ENCODE data around the gene SND1. TPM values are rescaled to one million over a fixed set of nuclear protein-coding genes. Genes with fewer than 3 reads are reported as not detected.

The SND1 gene
- total and polyA plus RNA-seq, 4 donors: 50.3 to 150 (median 105) TPM

- ATAC-seq (ENCODE audit: low FRiP score) (no peak), DNase-seq (no peak)
- Histone ChIP-seq H3K27ac (ENCODE audit: low read depth in 1 of 2, low read length in 2 of 2) (no peak overlapping the region), H3K4me3 (ENCODE audit: low read length in 2 of 2) (no peak overlapping the region), H3K27me3 (ENCODE audit: control insufficient read depth in 1 of 2, insufficient read depth in 2 of 2, low read length in 1 of 2) (no peaks in the 10 kb centered on the region), H3K9me3 (ENCODE audit: control insufficient read depth, low read length) (no peaks in the 10 kb centered on the region), H3K4me1 (ENCODE audit: control insufficient read depth in 1 of 2, insufficient read depth in 2 of 2, low read length in 2 of 2) (no peaks in the 10 kb centered on the region), H3K36me3 (ENCODE audit: control insufficient read depth in 1 of 2, insufficient read depth in 2 of 2, low read length in 1 of 2) (no peaks in the 10 kb centered on the region)
- intact Hi-C loops (cut with DNase I): no loop called here
These were observed 401.0 kb downstream of the SND1 start for GRCh38 chr7:128053023-128053422.

- Histone ChIP-seq H3K4me1 (ENCODE audit: control insufficient read depth in 1 of 2, insufficient read depth in 2 of 2, low read length in 2 of 2) (no peaks in the 10 kb centered on the region), H3K27ac (ENCODE audit: low read depth in 1 of 2, low read length in 2 of 2) (no peak overlapping the region), H3K36me3 (ENCODE audit: control insufficient read depth in 1 of 2, insufficient read depth in 2 of 2, low read length in 1 of 2) (no peaks in the 10 kb centered on the region), H3K9me3 (ENCODE audit: control insufficient read depth, low read length) (no peaks in the 10 kb centered on the region), H3K4me3 (ENCODE audit: low read length in 2 of 2) (no peak overlapping the region), H3K27me3 (ENCODE audit: control insufficient read depth in 1 of 2, insufficient read depth in 2 of 2, low read length in 1 of 2) (no peaks in the 10 kb centered on the region)
- 93 to 97% methylated on average over 5 of the region's 5 CpGs for WGBS, 2 donors
- intact Hi-C loops (cut with DNase I): no loop called here
- no peak for ATAC-seq (ENCODE audit: low FRiP score)
- no peak for DNase-seq
These were observed 402.0 kb downstream of the SND1 start for GRCh38 chr7:128053991-128054390.

GRCh38 chr7:128054511-128054910, 402.5 kb downstream of the SND1 start:
- intact Hi-C loops (cut with DNase I): no loop called here
- H3K4me3 ChIP-seq (ENCODE audit: low read length in 2 of 2): no peak overlapping the region
- H3K36me3 ChIP-seq (ENCODE audit: control insufficient read depth in 1 of 2, insufficient read depth in 2 of 2, low read length in 1 of 2): no peaks in the 10 kb centered on the region
- H3K27ac ChIP-seq (ENCODE audit: low read depth in 1 of 2, low read length in 2 of 2): no peak overlapping the region
- no peaks in the 10 kb centered on the region for H3K27me3 ChIP-seq (ENCODE audit: control insufficient read depth in 1 of 2, insufficient read depth in 2 of 2, low read length in 1 of 2)
- no peaks in the 10 kb centered on the region for H3K9me3 ChIP-seq (ENCODE audit: control insufficient read depth, low read length)
- DNase-seq (no peak), ATAC-seq (ENCODE audit: low FRiP score) (no peak)
- WGBS, 2 donors: 89 to 93% methylated on average over 4 of the region's 4 CpGs
- no peaks in the 10 kb centered on the region for H3K4me1 ChIP-seq (ENCODE audit: control insufficient read depth in 1 of 2, insufficient read depth in 2 of 2, low read length in 2 of 2)

- Histone ChIP-seq H3K9me3 (ENCODE audit: control insufficient read depth, low read length) (no peaks in the 10 kb centered on the region), H3K4me3 (ENCODE audit: low read length in 2 of 2) (no peak overlapping the region), H3K4me1 (ENCODE audit: control insufficient read depth in 1 of 2, insufficient read depth in 2 of 2, low read length in 2 of 2) (no peaks in the 10 kb centered on the region), H3K27ac (ENCODE audit: low read depth in 1 of 2, low read length in 2 of 2) (no peak overlapping the region), H3K27me3 (ENCODE audit: control insufficient read depth in 1 of 2, insufficient read depth in 2 of 2, low read length in 1 of 2) (no peaks in the 10 kb centered on the region), H3K36me3 (ENCODE audit: control insufficient read depth in 1 of 2, insufficient read depth in 2 of 2, low read length in 1 of 2) (no peaks in the 10 kb centered on the region)
- intact Hi-C loops (cut with DNase I): no loop called here
- DNase-seq (no peak), ATAC-seq (ENCODE audit: low FRiP score) (no peak)
- WGBS, 2 donors: 73 to 78% methylated on average over 5 of the region's 5 CpGs
These were observed 403.6 kb downstream of the SND1 start for GRCh38 chr7:128055637-128056036.

GRCh38 chr7:128056901-128057300, 404.9 kb downstream of the SND1 start:
- no peak for ATAC-seq (ENCODE audit: low FRiP score)

GRCh38 chr7:128057909-128058308, 405.9 kb downstream of the SND1 start:
- Histone ChIP-seq H3K9me3 (ENCODE audit: control insufficient read depth, low read length) (no peaks in the 10 kb centered on the region), H3K4me3 (ENCODE audit: low read length in 2 of 2) (no peak overlapping the region), H3K27me3 (ENCODE audit: control insufficient read depth in 1 of 2, insufficient read depth in 2 of 2, low read length in 1 of 2) (no peaks in the 10 kb centered on the region), H3K27ac (ENCODE audit: low read depth in 1 of 2, low read length in 2 of 2) (no peak overlapping the region), H3K36me3 (ENCODE audit: control insufficient read depth in 1 of 2, insufficient read depth in 2 of 2, low read length in 1 of 2) (no peaks in the 10 kb centered on the region), H3K4me1 (ENCODE audit: control insufficient read depth in 1 of 2, insufficient read depth in 2 of 2, low read length in 2 of 2) (no peaks in the 10 kb centered on the region)
- intact Hi-C loops (cut with DNase I): no loop called here
- WGBS, 2 donors: 61 to 74% methylated on average over 1 of the region's 1 CpG
- DNase-seq: no peak
- no peak for ATAC-seq (ENCODE audit: low FRiP score)

More at GRCh38 chr7:128056901-128057300, 404.9 kb downstream of the SND1 start:
- Histone ChIP-seq H3K36me3 (ENCODE audit: control insufficient read depth in 1 of 2, insufficient read depth in 2 of 2, low read length in 1 of 2) (no peaks in the 10 kb centered on the region), H3K9me3 (ENCODE audit: control insufficient read depth, low read length) (no peaks in the 10 kb centered on the region), H3K4me3 (ENCODE audit: low read length in 2 of 2) (no peak overlapping the region), H3K27ac (ENCODE audit: low read depth in 1 of 2, low read length in 2 of 2) (no peak overlapping the region), H3K4me1 (ENCODE audit: control insufficient read depth in 1 of 2, insufficient read depth in 2 of 2, low read length in 2 of 2) (no peaks in the 10 kb centered on the region), H3K27me3 (ENCODE audit: control insufficient read depth in 1 of 2, insufficient read depth in 2 of 2, low read length in 1 of 2) (no peaks in the 10 kb centered on the region)
- intact Hi-C loops (cut with DNase I): no loop called here
- DNase-seq: no peak
- WGBS, 2 donors: 68 to 77% methylated on average over 8 of the region's 8 CpGs

- Histone ChIP-seq H3K4me3 (ENCODE audit: low read length in 2 of 2) (no peak overlapping the region), H3K27ac (ENCODE audit: low read depth in 1 of 2, low read length in 2 of 2) (no peak overlapping the region), H3K4me1 (ENCODE audit: control insufficient read depth in 1 of 2, insufficient read depth in 2 of 2, low read length in 2 of 2) (no peaks in the 10 kb centered on the region), H3K36me3 (ENCODE audit: control insufficient read depth in 1 of 2, insufficient read depth in 2 of 2, low read length in 1 of 2) (no peaks in the 10 kb centered on the region), H3K9me3 (ENCODE audit: control insufficient read depth, low read length) (no peaks in the 10 kb centered on the region), H3K27me3 (ENCODE audit: control insufficient read depth in 1 of 2, insufficient read depth in 2 of 2, low read length in 1 of 2) (no peaks in the 10 kb centered on the region)
- intact Hi-C loops (cut with DNase I): no loop called here
- DNase-seq (no peak), ATAC-seq (ENCODE audit: low FRiP score) (no peak)
- WGBS, 2 donors: 81 to 84% methylated on average over 7 of the region's 7 CpGs
These were observed 407.4 kb downstream of the SND1 start for GRCh38 chr7:128059143-128059988.

- intact Hi-C loops (cut with DNase I): no loop called here
These were observed 408.0 kb downstream of the SND1 start for GRCh38 chr7:128060018-128060417.

GRCh38 chr7:128063088-128063487, 411.1 kb downstream of the SND1 start:
- H3K4me1 ChIP-seq (ENCODE audit: control insufficient read depth in 1 of 2, insufficient read depth in 2 of 2, low read length in 2 of 2): no peaks in the 10 kb centered on the region
- DNase-seq: no peak
- H3K9me3 ChIP-seq (ENCODE audit: control insufficient read depth, low read length): no peaks in the 10 kb centered on the region
- intact Hi-C loops (cut with DNase I): no loop called here
- H3K27ac ChIP-seq (ENCODE audit: low read depth in 1 of 2, low read length in 2 of 2): no peak overlapping the region
- peaks cover 0 to 2% of the 10 kb centered on the region in 2 donors for H3K36me3 ChIP-seq (ENCODE audit: control insufficient read depth in 1 of 2, insufficient read depth in 2 of 2, low read length in 1 of 2)
- no peak for ATAC-seq (ENCODE audit: low FRiP score)
- H3K27me3 ChIP-seq (ENCODE audit: control insufficient read depth in 1 of 2, insufficient read depth in 2 of 2, low read length in 1 of 2): no peaks in the 10 kb centered on the region
- no peak overlapping the region for H3K4me3 ChIP-seq (ENCODE audit: low read length in 2 of 2)
- WGBS, 2 donors: 83 to 84% methylated on average over 8 of the region's 8 CpGs

More at GRCh38 chr7:128060018-128060417, 408.0 kb downstream of the SND1 start:
- H3K36me3 ChIP-seq (ENCODE audit: control insufficient read depth in 1 of 2, insufficient read depth in 2 of 2, low read length in 1 of 2): no peaks in the 10 kb centered on the region
- H3K27me3 ChIP-seq (ENCODE audit: control insufficient read depth in 1 of 2, insufficient read depth in 2 of 2, low read length in 1 of 2): no peaks in the 10 kb centered on the region
- H3K4me3 ChIP-seq (ENCODE audit: low read length in 2 of 2): no peak overlapping the region
- ATAC-seq (ENCODE audit: low FRiP score) (no peak), DNase-seq (no peak)
- 81 to 86% methylated on average over 3 of the region's 3 CpGs for WGBS, 2 donors
- H3K9me3 ChIP-seq (ENCODE audit: control insufficient read depth, low read length): no peaks in the 10 kb centered on the region
- H3K4me1 ChIP-seq (ENCODE audit: control insufficient read depth in 1 of 2, insufficient read depth in 2 of 2, low read length in 2 of 2): no peaks in the 10 kb centered on the region
- no peak overlapping the region for H3K27ac ChIP-seq (ENCODE audit: low read depth in 1 of 2, low read length in 2 of 2)
